HG03159 (cell line): ENCODE measurements around the gene RFTN1.

Experiments
- ATAC-seq: cut with Tn5 transposase; IDR thresholded peaks from one replicate; pipeline ENCODE4 v1.9.1; 2021; ENCODE audit warnings: mild to moderate bottlenecking, moderate library complexity; ENCODE audit not compliant: unreplicated experiment

Gene RFTN1

GRCh38 chr3:16290007-16290826 is 223.3 kb downstream of the RFTN1 start:
- no peak for ATAC-seq

DNA sequence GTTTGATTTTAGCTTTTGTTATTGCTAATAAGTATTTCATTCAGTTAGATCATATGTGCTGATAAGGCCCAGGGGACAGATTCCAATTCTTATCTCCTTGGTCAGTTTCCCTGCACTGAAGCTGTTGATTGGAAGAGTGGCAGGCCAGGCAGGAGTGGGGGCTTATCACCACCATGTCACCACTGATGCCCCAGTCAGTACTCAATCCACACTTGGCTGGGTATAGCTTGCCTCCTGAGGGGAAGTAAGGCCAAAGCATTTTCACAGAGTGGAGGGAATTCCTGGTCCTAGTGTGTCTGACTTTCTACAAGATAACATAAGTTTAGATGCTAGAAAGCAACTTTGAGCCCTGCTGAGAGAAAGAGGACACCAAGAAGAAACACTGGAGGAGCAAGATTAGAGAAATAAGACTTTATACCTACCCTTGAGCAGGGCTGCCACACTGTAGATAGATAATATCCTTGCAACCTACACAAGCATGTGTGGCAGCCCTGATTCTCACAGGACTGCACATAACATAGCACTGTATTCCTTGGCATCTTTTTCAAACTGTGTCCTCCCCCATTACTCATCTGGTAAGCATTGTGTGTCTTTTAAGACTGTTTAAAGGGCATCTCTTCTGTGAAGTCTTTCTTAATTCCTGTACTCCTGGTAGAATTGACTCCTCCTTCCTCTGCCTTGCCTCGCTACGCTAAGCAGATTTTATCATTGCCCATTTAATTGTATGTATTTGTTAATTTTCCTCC is 224.2 kb downstream of the RFTN1 start:
- ATAC-seq, result no peak

GRCh38 chr3:16288664-16289063 is 224.8 kb downstream of the RFTN1 start:
- no peak for ATAC-seq

DNA sequence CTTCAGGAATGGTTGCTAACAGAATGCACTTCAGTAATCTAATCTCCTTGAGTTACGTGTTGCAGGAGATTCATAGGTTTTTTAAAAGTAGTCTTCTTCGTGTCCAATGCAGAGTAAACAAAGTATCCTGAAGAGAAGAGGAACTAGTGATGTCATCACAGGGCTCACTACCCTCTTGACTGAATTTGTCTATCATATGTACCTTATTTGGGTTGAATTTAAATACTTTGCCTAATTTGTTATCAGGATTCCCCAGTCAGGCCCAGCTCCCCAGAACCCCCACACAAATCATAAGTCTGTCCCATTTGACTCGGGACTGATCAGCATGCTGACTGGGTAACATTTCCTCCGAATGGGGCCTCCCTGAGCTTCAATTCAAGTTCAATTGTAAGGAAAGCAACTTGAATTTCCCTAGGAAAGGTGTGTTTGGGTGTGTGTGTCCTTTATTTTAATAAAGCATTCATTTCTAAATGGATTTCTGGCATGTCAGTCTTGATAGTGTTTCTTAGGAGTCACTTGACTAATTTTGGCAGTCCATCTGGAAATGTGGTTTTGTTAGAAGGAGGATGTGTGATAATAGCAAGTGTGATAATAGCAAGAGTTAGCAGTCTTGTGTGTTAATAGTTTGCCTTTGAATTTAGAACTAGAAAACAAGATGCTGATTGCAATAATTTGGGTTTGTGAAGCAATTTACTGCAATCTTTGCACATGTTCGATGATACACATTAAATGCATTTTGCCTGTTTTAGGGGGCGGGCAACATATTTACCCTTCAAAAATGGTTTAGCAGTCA is 226.6 kb downstream of the RFTN1 start:
- no peak for ATAC-seq

DNA sequence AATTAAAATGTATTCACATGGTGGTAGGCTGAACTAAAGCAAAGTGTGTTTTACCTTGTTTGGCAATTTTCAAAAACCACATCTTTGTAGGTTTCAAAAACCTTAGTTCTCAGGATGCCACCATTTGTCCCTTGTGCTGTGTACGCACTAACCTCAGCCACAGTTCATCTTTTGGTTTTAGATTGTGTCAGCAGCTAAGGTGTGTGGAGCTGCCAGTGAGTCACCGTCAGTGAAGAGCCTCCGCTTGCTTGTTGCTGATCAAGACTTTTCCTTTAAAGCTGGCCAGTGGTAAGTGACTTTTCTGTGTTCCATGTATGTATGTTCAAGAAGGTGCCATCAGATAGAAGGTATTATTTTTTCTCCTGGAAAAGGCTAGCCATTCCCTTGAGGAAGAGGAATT is 227.3 kb downstream of the RFTN1 start:
- ATAC-seq, result no peak

- ATAC-seq, result no peak
These were observed 228.9 kb downstream of the RFTN1 start for GRCh38 chr3:16284633-16285032.

DNA sequence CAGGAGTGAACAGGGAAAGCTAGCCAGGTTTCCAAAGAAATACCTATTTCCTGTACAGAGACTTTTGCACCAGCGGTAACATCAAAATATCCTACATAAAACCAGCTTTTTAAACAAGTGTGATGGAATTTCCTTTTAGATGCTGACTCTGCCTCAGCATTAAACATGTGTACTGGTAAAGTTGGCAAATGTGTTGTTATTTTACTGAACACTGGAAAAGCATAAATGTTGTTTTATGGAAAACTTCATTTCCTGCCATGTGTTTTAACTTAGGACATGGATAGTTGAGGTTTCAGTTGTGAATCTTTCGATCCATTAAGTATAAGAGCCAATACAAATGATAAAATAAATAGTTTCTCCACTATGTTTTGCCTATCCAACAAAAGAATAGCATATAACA is 232.8 kb downstream of the RFTN1 start:
- ATAC-seq, result no peak

DNA sequence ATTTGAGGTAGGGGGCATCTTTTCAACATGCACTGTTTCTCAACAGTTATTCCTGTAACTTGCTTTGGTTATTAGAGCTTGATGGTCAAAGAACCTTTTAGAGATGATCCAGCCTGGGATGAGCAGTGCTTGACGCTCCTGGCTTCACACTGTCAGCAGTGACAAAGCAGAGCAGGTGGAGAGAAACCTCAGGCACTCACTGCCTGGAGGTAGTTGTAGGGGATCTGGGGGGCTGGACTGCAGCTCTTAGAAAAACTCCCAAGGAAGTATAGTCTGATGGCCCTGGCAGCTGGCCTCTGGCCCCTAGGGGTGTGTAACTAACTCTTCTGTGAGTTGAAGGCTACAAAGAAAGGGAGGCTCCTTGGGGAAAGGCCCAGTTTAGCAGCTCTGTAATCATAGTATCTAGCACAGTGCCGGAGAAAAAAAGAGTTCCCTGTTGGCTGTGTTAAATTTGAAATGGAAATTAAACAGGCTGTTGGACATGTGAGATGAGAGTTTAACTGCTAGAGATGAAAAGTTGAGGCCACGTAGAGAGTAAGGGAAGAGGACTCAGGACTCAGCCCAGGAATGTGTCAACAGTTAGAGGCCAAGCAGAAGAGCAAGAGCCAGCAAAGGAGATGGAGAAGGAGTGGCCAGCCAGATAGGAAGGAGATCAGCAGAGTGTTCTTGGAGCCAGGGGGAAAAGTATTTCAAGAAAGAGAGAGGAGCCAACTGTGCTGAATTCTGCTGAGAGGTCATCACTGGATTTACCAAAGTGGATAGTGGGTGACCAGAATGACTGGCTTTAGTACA is 234.3 kb downstream of the RFTN1 start:
- ATAC-seq, result no peak

DNA sequence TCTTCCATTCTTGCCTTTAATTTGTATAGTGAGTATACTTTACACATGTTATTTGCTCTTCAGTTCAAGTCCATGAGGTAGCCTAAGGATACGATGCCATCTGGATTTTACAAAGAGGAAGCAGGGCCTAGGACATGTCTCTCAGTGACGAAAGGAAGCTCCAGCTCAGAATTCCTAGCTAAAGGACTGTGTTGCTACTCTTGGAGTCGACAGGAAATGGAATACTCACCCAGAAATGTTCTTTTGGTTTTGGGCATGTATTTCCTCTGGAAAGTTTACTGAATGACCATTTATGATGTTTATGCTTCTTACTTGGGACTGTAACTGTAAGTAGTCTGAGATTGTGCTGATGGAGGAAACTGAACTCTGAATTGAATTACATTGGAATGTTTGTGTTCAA is 236.0 kb downstream of the RFTN1 start:
- no peak for ATAC-seq

DNA sequence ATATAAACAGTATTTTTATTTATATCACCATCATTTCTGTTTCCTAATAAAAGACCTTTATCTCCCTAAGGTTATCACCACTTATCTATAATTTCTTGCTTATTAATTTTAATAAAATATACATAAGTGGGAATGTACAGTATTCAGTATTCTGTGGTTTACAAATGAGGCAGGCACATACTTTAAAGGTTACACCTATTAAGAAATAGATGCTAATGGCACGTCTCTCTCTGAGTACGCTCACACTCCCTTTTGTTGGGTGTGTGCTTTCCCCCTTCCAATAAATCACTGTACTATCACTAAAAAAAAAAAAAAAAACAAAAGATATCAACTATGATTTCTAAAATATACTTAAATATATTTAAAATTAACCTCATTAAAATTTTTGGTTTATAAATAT is 239.6 kb downstream of the RFTN1 start:
- no peak for ATAC-seq

DNA sequence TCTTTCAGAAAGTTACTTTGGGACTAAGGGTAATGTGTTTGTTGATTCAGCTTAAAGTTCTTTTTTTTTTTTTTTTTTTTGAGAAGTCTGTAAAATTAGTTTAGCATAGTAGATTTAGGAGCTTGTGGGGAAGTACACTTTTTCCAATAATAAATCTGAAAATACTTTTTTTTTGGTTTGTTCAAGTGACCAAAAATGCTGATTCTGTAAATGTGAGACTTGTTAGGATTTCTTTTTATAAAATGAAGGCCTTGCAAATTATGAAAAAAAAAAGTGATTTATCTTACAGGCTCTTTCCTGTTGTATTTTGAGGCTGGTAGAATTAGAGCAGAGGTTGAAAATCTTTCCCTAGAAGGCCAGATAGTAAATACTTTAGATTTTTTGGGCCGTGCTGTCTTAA is 240.9 kb downstream of the RFTN1 start:
- ATAC-seq, result no peak

DNA sequence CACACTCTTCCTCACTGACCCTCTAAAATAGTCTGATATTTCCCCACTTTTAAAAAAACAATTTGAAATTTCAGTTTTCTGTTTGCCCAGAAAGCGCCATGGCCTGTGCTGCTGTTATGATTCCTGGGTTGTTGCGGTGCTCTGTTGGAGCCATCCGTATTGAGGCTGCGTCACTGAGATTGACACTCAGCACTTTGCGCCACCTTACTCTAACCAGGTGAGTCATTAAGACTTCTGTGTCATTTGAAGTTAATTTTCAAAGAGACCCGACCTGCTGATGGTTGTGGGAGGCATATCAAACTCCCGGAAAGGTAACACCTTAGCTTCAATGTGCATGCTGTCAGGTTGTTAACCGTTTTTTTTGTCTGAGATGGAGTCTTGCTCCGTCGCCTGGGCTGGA is 242.6 kb downstream of the RFTN1 start:
- ATAC-seq, result no peak

- no peak for ATAC-seq
These were observed 246.8 kb downstream of the RFTN1 start for GRCh38 chr3:16266714-16267113.
